ENCODE results near the gene RNF130.
"Not testable (repeated sequence)": the region's sequence is repeated elsewhere in the genome, so short reads cannot be mapped to it uniquely, and the experiment has no call there.

RNF130 gene

GRCh38 chr5:179967489-179967888, 104.1 kb downstream of the RNF130 start:
- no peak for DNase-seq

GRCh38 chr5:179964015-179964414, 107.5 kb downstream of the RNF130 start:
- DNase-seq: no peak

- DNase-seq: no peak
Measured at GRCh38 chr5:179963375-179963774, 108.2 kb downstream of the RNF130 start.

DNA sequence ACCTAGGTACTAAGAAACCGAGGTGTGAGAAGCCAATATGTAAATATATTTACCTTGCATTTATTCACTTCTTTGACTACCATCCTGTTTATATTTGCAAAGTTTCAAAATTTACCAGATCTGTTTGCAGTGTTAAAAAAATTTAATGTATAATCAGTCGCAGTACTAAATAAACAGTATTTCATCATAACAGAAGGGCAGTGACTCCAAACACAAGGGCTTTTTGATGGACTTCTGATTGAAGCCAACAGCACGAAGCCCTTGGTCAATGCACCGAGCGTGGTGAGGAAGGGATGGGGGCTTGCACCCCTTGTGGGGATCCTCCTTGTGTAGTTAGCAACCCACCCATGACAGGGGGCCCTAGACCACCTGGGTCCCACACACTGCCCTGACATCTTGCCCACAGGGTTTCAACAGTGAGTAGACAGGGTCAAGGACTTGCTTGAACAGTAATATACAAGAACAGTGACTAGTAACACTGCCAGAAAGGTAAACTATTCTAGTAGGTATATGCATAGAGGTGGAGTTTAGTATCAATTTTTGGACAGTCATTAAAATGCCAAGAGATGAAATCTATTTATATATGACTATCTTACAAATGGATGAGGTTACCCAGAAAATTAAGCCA, 111.2 kb downstream of the RNF130 start:
- no peak for DNase-seq

DNA sequence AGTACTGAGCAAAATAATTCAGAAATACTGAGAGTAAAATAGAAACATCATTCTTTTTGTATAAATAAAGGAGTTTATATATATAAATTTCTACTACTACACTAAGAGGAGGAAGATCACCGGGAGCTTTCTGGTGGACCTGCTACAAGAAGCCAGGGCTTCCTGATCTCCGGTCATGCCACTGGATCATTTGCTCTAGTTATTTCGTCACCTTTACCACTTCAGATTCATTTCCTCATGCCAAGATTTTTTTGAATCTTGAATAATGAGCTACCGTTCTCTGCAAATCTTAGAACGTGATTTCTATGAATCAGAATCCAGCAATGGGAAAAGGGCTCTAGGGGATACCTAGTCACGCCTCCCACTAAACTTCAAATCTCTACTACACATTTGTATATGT, 111.9 kb downstream of the RNF130 start:
- DNase-seq: no peak

DNA sequence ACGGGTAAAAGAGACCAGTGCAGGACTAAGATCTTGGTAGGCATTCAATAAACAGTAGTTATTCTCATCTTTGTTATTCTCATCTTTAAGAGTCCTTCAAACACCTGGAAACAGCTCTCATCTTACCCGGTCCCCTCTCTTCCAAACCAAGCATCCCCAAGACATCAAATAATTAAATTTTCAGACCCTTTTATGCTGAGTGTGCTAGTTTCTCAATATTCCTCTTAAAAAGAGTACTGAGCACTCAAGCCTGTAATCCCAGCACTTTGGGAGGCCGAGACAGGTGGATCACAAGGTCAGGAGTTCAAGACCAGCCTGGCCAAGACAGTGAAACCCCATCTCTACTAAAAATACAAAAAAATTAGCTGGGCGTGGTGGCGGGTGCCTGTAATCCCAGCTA, 112.4 kb downstream of the RNF130 start:
- not testable (repeated sequence) for DNase-seq

- DNase-seq: no peak
Measured at GRCh38 chr5:179955630-179956029, 115.9 kb downstream of the RNF130 start.

DNA sequence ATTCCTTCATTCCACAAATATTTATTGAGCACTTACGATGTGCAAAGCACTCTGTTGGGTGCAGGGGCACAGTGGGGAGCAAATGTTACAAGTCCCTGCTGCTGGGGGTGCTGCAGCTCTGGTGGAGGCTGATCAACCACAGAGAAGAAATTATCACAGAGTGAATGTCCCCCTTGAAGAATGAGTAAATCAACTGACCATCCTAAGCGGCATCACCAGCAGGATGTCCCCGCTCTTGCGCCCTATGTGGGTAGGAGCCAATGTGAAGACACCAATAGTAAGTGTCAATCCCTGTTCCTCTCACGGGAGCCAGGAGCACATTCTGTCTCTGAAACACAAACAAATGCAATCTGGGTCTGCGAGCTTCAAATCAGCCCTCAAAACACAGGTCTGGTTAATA, 116.5 kb downstream of the RNF130 start:
- DNase-seq: no peak

- no peak for DNase-seq
Measured at GRCh38 chr5:179954434-179954833, 117.1 kb downstream of the RNF130 start.

- DNase-seq: no peak
Measured at GRCh38 chr5:179953987-179954386, 117.6 kb downstream of the RNF130 start.

DNA sequence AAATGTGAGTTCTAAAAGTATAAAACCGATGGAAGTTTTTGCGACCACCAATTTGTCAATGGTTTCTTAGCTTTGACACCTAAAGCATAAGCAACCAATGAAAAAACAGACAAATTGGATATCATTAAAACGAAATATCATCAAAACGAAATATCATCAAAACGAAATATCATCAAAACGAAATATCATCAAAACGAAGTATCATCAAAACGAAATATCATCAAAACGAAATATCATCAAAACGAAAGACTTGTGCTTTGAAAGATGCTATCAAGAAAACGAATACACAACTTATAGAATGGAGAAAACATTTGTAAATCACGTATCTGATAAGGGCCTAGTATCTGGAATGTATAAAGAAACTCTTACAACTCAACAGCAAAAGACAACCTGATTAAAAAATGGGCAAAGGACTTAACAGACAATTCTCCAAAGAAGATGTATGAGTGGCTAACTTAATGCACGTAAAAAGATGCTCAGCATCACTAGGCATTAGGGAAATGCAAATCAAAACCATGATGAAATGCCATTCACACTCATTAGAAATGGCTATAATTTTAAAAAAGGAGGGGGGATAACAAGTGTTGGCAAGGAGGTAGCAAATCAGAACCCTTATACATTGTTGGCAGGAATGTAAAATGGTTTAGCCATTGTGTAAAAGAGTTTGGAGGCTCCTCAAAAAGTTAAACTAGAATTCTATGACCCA, 134.4 kb downstream of the RNF130 start:
- DNase-seq: no peak

DNA sequence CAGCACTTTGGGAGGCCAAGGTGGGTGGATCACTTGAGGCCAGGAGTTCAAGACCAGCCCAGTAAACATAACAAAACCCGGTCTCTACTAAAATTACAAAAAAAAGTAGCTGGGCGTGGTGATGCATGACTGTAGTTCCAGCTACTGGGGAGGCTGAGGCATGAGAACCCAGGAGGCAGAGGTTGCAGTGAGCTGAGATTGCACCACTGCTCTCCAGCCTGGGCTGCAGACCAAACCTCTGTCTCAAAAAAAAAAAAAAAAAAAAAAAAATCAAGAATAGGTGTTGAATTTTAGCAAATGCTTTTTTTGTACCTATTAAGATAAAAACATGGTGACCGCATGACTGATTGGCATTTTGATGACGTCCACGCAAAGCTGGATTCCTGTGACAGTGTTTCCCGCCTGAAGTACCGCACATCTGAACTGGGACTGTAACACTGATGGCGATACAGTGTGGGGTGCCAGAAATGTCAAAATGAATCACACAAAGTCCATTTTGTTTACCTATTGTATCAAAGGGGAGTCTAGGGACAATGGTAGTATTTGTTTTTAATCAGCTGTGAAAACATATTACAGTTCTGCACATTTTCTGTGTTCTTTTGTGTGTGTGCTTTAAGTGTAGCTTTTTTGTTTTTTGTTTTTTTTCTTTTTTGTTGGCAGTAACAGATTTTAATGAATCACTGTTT, 140.6 kb downstream of the RNF130 start:
- DNase-seq: no peak

DNA sequence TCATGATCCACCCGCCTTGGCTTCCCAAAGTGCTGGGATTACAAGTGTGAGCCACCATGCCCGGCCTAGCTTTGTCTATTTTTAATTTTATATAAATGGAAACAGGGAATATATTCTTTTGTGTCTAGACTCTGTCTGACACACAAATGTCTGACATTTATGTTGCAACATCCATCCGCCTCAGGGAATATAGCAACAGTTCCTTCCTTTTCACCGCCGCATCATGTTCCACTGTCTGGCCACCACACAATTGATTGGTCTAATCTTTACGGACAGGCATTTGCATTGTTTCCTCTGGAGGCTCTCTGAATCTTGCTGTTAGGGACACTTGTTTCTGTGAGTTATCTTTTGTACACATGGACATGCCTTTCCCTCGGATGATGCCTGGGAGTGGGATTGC, 143.7 kb downstream of the RNF130 start:
- no peak for DNase-seq

DNA sequence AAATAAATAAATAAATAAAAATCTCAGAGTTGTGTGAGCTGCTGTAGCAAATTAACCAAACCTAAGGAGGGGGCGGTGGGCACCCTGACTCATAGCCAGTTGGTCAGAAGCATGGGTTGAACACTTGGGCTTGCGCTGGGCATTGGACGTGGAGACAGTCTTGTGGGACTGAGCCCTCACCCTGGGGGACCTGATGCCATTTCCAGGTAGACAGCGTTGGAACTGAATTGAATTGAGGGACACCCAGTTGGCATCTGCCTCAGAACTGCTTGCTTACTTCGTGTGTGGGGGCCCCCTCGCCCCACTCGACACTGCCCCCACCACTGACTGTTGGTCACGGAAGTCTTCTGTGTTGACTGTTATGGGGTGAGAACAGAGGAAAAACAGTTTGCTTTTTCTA, 144.9 kb downstream of the RNF130 start:
- DNase-seq: no peak

DNA sequence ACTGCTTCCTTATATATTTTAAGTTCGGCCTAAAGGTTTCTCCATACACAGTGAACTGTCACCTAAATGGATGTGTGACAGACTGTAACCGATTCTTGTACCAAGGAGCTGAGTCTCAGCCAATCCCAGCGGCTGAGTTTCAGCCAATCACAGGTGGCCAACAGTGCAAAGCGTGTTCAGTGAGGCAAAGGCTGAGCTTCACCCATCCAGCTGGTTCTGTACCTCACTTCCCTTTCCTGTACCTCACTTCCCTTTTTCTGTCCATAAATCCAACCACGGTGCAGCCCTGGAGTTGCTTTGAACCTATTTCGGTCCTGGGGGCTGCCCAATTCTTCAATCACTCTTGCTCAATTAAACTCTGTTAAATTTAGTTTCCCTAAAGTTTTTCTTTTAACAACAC, 148.1 kb downstream of the RNF130 start:
- no peak for DNase-seq

GRCh38 chr5:179920175-179920574, 151.4 kb downstream of the RNF130 start:
- no peak for DNase-seq

DNA sequence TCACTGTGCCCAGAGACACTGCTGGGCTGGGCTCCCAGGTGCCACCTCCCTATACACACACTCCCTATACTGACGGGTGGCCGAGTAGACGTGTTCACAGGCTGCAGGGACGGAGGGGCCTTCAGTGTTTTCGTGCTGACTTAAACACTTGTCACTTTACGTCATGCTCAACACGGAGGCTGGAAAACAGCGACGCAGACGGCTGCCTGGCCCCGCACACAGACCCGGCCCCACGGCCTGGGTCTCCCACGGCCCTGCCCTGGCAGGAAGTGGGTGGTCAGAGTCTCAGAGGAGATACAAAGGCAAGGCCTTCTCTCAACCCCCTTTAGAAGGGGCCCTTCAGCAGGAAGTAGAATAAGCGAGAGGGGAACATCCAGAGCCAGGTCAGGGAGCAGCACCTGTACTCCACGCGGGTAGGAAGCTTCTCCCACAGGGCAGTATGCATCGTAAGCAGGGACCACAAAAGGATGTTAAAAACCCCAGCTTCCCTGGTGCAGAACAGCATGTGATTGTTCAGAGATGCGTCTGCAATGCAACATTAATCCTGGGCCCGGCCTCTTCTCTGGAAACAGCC, 152.0 kb downstream of the RNF130 start:
- no peak for DNase-seq

DNA sequence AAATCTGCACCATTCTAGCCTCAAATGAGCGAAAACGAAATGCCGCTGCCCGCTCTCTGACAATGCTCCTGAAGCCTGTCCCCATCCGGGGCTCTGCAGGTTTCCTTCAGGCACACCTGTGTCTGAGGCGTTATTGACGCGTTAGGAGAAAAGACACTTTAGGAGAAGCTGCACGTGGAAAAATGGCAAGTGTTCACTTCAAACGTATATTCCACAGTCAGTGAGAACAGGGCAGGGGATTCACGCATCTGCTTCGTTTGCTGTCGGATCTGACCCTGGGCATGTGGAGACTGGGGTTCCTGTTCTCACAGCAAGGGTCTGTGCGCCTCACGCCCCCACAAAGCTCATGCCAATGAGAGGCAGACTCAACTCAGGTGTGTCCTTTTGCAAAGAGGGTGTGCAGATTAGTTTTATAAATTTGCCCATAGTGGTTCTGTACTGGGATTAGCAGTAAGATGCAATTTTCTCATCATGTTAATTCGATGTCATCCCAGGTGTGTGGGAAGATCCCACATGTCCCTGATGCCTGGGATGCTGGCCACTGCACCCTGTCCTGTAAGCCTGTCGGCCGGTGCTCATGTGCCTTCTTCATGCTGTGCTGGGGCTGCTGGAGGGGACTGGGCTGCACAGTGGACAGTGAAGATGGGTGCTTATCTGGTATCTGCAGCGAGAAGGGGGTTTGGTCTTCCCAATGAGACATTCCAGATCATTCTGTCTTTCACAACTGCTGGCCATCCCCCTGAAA, 152.6 kb downstream of the RNF130 start:
- DNase-seq: no peak

DNA sequence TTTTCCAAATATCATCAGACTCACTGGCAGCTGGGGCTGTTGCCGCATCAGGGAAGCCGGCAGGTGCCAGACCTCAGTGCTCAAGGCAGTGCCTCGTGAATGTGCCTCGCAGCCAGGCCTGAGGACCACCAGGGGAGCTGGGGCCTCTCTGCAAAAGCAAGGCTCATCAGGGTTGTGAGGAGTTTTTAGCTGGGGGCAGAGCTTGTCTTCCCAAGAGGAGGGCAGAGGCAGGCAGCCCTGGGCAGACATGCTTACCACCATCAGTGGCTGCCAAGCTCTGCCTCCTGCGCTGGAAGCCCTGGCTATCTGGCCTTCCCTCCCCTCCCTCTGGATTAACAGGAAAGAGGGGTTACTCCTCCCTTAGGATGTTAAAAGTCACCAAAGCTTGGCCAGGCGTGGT, 155.0 kb downstream of the RNF130 start:
- no peak for DNase-seq

- DNase-seq: no peak
Measured at GRCh38 chr5:179915406-179915935, 156.1 kb downstream of the RNF130 start.

GRCh38 chr5:179914032-179914755, 157.4 kb downstream of the RNF130 start:
- no peak for DNase-seq

- no peak for DNase-seq
Measured at GRCh38 chr5:179913461-179913860, 158.1 kb downstream of the RNF130 start.
